Measurements from ENCODE around the gene METRN.

The METRN gene

GRCh38 chr16:677316-678190 is 37.4 kb upstream of the METRN start:
- no peak for DNase-seq (ENCODE audit: low read depth in 2 of 2)

DNA sequence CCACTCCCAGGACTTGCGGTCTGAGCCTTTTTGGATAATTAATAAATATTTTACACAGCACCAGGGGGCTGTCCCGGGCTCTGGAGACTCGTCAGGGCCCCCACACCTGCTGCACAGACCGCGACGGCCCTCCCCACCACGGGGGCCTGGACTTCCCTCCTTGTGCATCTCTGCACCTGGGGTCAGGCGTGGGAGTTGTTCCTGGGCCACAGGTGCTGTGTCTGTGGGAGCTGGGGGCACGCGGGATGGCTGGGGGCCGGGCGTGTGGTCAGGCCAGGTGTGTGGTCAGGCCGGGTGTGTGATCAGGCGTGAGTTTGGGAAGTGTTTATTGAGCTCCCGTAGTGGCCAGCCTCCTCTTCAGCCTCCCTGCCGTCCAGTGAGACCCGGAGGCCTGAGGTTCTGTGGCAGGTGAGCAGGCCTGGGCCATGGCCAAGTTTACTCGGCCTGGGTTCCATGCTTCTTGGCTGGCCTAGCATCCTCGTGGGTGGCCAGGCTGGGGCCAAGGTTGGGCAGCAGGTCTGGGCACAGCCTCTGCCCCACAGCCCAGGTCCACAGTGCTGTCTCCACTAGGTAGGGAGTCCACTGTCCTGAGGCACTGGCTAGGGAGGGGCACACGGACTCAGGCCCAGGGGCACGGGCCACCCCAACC is 36.6 kb upstream of the METRN start:
- DNase-seq (ENCODE audit: low read depth in 2 of 2): no peak

DNA sequence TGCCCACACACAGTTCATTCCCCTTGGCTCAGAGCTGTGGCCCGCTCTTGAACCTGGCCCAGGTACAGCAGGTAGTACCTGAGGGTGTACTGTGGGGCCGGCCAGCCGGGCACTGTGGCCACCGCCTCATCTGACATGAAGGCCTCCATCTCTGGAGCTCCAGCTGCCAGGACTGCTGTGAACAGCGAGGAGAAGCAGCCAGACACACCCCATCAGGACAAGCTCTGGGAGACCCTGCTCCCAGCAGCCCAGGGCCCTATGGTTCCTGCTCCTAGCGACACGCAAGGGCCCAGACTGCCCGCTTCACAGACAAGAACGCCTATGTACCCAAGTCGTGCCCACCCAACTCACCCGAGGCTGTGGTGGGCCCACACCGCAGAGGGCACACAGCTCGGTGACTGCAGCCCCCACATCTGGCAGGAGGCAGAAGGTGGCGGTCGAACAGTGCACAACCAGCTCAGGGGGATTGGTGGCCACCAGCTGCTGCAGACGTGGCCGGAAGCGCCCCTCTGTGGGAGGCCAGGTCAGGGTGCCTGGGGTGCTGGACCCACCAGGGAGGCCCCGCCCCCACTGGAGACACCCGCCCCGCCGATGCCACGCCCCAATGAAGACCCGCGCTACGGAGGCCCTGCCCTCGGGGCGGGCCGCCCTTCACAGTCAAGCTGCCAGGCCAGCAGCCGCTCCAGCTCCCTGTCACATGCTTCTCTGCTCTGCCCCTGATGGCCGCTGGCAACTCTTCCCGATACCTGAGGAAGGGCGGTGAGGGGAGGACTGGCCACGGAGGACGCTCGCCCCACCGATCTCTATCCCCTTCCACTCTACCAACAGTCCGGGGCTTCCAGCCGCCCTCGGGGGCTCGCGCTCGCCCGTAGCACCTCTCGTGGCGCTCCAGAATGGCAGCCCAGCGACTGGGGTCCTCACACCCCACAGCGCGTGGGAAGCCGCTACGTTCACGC is 35.8 kb upstream of the METRN start:
- peak in 1 of 2 donors; percentile 23 for DNase-seq (ENCODE audit: low read depth in 2 of 2)

GRCh38 chr16:679814-680624 is 34.9 kb upstream of the METRN start, which contains the start of gene STUB1:
Gene STUB1, plus strand, starts transcription at chr16:680410. Its CDS starts 116 bp downstream, at chr16:680526.
- DNase-seq (ENCODE audit: low read depth in 2 of 2): peak; percentile 68 to 75

GRCh38 chr16:680625-680945 is 34.3 kb upstream of the METRN start:
- no peak for DNase-seq (ENCODE audit: low read depth in 2 of 2)

- DNase-seq (ENCODE audit: low read depth in 2 of 2): no peak
These were observed 33.8 kb upstream of the METRN start for GRCh38 chr16:680967-681745.

- no peak for DNase-seq (ENCODE audit: low read depth in 2 of 2)
These were observed 33.0 kb upstream of the METRN start for GRCh38 chr16:681746-682427.

DNA sequence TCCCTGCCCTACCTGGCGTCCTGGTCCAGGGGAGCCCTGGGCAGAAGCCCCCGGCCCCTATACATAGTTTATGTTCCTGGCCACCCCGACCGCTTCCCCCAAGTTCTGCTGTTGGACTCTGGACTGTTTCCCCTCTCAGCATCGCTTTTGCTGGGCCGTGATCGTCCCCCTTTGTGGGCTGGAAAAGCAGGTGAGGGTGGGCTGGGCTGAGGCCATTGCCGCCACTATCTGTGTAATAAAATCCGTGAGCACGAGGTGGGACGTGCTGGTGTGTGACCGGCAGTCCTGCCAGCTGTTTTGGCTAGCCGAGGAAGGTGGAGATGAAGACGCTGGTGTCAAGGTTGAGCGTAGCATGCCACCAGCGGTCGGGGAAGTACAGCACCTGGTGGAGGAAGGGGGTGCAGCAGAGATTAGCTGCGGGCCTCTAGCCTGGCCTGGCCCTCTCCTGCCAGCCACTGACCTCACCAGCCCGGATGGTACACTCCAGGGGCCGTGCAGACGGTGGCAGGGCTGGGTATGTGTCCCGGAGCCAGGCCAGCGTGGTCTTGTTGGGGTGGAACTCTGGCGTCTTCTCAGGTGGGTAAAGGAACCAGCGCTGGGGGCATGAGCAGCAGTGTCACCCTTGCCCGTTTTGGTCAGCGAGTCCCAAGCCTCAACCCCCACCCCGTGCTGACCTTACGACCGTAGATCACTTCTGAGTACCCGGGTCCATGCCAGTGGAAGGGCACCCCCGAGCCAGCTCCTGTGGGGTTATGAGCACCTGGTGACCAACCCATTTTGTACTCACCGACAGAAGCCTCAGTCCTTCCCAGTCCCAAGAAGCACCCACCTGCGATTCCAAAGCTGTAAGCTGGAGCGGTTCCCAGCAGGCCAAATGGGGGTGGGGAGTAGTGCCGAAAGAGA is 32.2 kb upstream of the METRN start:
- no peak for DNase-seq (ENCODE audit: low read depth in 2 of 2)

DNA sequence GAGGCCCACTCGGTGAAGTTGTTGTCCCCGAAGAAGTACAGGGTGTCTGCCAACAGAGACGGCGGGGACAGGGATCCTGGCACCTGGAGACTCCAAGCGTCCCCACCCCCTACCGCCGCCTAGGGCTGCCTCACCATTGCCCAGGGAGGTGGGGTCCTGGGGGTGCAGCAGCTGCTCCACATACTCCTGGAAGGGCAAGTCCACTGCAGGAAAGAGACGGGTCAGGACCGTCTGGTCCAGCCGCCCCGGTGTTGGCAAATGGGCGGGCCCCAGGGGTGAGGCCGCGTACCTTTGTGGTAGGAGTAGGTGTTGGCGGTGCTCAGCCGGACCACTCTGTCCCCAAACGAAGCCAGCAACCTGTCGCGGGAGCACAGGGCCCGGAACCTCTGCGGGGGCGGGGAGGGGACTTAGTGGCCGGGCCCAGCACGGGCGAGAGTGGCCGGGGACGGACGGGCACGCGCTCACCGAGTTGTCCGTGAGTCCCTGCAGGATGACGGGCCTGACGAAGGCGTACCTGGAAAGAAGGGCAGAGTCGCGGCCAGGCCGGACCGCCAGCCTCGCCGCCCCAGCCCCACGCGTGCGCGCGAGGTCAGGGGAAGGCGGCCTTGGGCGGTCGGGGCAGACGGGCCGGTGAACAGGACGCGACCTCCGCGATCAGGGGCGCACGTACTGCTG is 31.4 kb upstream of the METRN start:
- DNase-seq (ENCODE audit: low read depth in 2 of 2): no peak

DNA sequence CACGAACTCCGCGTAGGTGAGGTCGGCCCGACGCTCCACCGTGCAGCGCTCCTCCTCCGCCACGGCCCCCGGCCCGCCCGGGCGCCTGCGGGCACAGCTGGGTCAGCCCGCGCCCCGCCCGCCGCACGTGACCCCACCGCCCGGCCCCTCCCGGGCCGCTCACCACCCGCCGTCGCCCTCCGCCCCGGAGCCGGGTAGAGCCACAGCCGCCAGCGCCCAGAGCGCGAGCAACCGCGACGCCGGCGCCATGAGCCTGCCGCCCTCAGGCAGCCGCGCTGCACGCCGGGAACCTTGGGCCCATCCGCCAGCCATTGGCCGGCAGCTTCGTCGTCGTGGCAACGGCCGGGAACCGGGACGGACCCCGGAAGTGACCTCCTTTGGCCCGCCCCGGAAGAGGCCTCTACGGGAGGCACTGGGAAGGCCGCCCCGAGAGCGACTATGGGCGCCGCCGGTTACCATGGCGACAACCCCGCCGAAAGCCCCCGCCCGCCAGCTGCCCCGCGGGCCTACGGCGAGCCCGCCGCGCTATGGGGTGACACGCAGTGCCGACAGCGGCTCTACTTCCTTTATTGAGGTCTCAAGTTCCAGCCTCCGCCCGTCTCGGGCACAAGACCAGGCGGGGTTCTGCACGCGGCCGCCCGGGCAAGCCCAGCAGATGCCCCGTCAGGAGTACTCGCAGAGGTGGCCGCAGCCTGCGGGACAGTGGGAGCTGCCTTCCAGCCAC is 30.7 kb upstream of the METRN start, which contains the start of gene JMJD8:
JMJD8 (minus strand) TSS at position 264 of the 724 bp plus-strand sequence; CDS start at position 249, 15 bp downstream.
- DNase-seq (ENCODE audit: low read depth in 2 of 2): peak; percentile 91 to 94

GRCh38 chr16:684961-685696 is 29.8 kb upstream of the METRN start:
- no peak for DNase-seq (ENCODE audit: low read depth in 2 of 2)

DNA sequence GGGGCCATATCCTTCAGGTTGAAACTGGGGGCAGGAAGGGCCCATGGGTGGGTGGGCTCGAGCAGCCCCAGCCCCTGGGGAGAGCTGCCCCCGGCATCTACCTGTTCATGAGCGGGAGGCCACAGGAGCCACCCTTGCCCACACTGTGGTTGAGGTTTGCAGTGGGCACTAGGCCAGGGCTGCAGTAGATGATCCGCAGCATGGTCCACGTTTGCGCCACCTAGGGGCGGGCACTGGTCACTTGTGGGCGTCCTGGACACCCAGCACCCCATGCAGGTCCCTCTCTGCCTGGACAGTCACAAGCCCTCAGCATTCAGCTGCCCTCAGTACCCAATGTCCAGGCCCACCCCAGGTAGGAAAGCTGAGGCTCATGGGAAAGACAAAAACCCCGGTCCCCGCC is 29.0 kb upstream of the METRN start:
- DNase-seq (ENCODE audit: low read depth in 2 of 2): no peak

GRCh38 chr16:686459-687260 is 28.3 kb upstream of the METRN start:
- no peak for DNase-seq (ENCODE audit: low read depth in 2 of 2)

GRCh38 chr16:687499-687898 is 27.4 kb upstream of the METRN start:
- no peak for DNase-seq (ENCODE audit: low read depth in 2 of 2)

DNA sequence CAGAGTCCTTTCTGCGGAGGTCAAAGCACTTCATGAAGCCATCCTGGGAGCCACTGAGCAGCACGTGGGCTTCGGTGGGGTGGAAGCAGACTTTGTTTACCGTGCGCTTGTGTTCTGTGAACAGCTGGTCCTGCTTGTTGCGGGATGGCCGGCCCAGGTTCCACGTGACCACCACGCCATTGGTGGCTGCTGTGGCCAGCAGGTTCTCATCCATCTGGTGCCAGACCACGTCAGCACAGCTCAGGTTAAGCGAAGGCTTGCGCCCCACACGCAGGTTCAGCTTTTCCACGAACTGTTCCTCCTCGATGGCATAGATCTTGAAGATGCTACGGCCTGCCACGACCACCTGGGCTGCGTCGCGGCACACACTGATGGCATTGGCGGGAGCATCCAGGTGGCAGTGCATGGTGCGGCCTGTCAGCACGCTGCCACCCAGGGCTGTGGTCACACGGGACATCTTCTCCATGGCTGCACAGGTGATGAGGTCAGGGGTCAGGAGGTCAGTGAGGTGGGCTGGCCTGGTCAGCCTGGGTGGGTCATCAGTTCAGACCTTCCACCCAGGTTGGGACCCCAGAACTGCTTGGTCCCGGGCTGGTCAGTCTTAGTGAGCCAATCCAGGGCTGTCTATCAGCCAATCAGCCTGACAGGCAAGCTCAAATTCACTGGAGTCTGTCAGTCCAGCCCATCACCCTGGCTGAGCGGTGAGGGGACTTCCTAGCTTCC is 25.6 kb upstream of the METRN start:
- DNase-seq (ENCODE audit: low read depth in 2 of 2): no peak

Data from stimulated activated CD8-positive, alpha-beta memory T cell treated with anti-CD3 and anti-CD28 coated beads, Interleukin-15, amount 100 ng/mL, for 4 hours (primary cell).